Endometrial microvascular endothelial cells (primary cell): ENCODE measurements around the gene GSTA4. TPM values are rescaled to one million over a fixed set of nuclear protein-coding genes. Genes with fewer than 3 reads are reported as not detected.
"Not testable (repeated sequence)": the region's sequence is repeated elsewhere in the genome, so short reads cannot be mapped to it uniquely, and the experiment has no call there.

Experiments
- in situ Hi-C: cut with HindIII; loops from 2 replicates; pipeline ENCODE4 v1.10.0; 2017; ENCODE audit warnings: low sequenced_read_pairs, low pct_unique_long_range_greater_than_20kb; ENCODE audit errors: inconsistent ontology term
- total RNA-seq: library from RNA; depleted of rRNA; stranded (reverse); fragments of >200 nt; gene quantifications from one replicate; pipeline ENCODE4 v1.2.3, GENCODE V29; 2015; ENCODE audit errors: inconsistent ontology term

GSTA4 gene
- total RNA-seq, 1 donor from 2014 or later = 42.4 TPM

DNA sequence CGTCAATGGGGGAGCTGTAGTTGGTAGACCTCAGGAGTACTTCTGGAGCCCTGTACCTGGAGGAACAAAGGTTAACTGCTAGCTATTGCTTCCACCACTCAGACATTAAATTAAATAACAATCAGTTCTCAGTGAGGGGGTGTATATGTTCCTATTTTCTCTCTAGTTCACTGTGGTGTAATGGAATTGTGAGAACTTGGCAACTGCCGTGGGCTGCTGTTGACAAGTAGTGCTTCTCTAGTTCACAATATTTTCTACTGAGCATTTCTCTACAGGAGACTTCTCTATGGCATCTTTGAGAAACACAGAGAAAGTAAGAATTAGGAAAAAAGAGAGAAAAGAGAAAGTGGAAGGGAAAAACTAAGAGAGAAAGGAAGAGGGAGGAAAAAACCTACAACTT is 23.4 kb upstream of the GSTA4 start:
- in situ Hi-C loops = no loop called here

DNA sequence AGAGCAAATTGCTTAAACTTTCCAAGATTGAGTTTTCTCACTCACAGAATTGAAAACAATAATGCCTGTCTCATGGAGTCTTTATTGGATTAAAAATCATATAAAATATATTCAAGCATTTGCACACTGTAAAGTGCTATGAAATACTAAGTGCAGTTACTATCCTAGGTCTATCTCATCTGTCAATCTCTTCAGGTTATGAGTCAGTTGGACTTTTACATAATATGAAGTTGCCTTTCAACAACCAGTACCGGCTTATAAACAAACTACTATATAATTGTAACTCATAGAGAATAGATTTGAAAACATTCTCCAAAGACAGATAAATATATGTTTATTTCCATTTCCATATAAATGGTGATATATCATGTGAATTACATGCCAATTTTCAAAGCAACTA is 20.4 kb upstream of the GSTA4 start:
- in situ Hi-C loops = no loop called here

DNA sequence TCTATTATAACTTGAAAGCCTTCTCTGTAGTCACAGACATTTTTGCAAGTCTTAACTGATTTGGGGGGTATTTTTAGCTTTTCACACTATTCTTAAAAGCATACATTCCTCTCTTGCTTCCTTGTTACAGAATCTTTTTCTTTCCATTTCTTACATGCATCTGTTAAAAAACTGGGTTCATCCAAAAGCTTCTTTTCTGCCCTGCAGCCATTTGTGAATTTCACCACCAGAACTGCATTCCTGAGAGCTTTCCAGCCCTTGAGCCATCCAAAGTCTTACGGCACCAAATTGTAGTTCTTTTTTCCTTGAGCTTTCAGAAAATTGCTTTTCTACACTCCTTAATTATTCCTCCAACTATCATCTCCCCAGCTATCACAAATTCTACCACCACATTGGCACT is 19.7 kb upstream of the GSTA4 start:
- in situ Hi-C loops = no loop called here

DNA sequence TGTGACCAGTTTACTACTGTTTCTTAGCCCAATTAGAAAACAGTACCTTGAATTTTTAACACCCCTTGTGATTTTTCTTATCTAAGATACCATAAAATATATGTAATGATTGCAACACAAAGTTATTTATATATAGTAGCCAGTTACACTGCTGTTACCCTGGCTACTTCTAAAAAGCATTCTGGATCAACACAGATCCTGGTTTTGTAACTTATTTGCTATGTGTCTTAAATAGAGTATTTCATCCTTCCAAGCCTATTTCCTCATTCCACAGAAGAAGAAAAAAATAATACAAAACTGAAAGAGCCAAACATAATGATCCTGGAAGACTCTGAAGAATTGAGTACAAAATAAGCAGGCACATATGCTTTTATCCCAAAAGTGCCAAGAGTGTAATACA is 19.0 kb upstream of the GSTA4 start:
- in situ Hi-C loops = no loop called here

DNA sequence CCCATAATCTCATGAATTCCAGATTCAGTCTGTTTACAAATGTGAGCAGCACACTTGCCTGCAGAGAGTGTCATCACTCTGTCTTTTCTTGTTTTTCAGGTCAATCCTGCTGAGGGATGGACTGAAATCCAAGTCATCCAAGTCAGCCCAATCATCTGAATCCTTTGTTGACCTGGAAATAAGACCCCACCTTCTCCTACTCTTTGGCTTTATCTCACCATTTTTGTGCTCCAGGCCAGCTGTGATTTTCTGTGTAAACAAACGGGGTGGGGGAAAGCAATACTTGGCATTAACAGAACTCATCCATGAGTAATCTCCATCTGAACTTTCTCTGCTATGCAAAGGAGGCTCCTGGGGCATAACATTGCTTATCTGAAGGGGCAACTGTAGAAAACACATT is 16.9 kb upstream of the GSTA4 start:
- in situ Hi-C loops = no loop called here

DNA sequence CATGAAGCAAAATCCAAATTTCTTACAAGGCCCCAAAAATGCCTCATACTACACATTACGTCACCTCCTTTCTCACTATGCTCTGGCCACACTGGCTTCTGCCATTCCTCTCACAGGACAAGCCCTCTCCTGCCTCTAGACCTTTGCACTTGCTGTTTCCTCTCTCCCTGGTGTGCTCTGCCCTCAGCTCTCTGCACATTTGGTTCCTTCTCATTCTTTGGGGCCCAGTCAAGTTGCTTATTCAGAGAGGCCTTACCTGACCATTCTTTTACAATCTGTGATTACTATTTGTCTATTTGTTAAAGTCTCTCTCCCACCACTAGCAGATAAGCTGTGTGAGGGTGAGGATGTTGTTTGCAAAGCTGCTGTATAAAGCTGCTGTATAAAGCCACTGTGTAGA is 15.4 kb upstream of the GSTA4 start:
- in situ Hi-C loops = no loop called here

DNA sequence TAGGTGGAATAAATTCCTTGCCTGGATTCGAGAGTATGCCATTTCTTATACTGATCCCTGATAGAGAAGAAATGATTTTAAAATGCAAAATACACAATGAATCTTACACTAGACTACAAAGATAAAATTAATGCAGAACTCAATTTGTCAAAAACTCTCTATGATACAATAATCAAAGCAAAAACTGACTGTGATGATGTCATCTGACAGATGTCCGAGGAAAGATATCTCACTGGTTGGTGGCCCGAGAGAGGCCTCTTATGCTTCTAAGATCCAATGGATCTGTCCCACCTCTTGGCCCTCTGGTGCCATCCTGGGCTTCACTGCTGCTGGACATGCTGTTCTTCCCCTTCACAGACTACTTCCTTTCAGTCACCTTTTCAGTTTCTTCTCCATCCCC is 14.4 kb upstream of the GSTA4 start:
- in situ Hi-C loops = no loop called here

DNA sequence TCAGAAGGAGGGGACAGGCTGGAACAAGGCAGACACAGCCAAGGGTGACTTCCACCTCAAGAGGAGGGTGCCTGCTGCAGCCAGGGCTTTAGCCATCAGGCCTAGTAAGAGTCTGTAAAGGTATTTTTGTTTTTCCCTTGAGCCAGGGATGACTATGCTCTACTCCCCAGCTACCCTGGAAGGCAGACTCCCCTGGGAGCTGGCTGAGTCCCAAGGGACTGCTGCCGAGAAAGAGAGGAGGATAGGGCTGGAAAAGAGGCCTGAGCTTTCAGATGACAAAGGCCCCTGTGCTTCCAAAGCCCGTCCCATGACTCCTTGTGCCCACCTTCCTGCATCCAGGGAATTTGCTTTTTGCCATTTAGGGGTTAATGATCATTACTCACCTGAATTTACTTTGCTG is 14.0 kb upstream of the GSTA4 start:
- in situ Hi-C loops = no loop called here

DNA sequence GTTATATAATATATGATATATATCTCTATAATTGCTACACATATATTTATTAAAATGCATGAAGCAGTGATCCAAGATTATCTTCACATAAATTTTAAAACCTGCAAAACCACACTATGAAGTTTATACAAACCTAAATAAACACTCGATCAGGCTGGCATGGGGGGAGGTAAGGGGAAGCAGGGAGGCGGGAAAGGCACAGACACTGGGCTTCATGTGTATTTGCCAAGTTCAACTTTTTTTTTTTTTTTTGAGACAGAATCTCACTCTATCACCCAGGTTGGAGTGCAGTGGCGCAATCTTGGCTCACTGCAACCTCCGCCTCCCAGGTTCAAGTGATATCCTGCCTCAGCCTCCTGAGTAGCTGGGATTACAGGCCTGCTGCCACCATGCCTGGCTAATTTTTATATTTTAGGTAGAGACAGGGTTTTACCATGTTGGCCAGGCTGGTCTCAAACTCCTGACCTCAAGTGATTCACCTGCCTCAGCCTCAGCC is 13.2 kb upstream of the GSTA4 start:
- in situ Hi-C loops = not testable (repeated sequence)

DNA sequence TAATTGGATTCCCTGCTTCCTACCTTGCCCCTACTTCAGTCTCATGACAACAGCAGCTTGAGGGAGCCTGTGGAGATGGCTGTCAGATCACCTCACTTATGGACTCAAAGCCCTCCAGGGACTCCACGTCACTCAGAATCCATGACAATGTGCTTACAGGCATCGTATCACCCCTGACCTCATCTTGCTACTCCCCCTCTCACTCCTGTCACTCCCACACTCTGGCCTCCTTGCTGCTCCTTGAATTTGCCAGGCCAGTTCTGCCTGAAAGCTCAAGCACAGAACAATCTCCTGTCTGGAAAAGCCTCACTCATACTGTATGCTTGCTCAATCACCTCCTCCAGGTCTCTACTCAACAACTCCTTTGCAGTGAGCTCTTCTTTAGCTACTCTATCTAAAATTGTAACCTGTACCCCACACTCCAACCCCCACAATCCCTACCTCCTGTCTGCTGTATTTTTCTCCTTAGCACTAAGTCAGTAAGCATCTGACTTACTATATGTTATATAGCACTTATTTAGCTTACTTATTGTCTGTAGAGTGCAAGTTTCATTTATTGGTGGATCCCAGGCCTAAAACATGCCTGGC is 10.7 kb upstream of the GSTA4 start:
- in situ Hi-C loops = no loop called here

DNA sequence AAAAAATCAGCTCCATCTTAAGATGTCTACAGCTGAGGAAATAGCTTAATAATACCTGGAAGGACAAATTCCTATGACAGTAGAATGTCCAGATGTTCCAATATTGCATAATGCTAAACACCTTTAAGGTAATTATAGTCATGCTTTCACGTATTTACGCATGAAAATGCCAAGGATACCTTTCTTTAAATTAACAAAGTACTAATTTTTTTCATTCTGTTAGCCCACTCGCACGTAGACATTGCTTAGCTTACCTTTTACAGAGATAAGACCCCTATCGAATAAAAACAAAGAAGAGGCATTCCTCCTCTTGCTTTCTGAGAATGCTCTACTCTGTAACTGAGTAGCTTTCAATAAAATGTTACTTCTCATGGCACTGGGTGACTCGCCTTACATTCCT is 4.4 kb upstream of the GSTA4 start:
- in situ Hi-C loops = no loop called here

DNA sequence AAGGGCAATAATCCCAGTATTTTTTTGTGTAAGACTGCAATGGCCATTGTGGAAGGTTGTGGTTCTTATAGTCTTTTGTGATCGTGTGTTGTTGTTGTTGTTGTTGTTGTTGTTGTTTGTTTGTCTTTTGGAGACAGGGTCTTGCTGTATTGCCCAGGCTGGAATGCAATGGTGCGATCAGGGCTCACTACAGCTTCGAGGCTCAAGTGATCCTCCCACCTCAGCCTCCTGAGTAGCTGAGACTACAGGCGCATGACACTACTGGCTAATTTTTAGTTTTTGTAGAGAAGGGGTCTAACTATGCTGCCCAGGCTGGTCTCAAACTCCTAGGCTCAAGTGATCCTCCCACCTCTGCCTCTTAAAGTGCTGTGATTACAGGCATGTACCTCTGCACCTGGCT is 3.5 kb upstream of the GSTA4 start:
- in situ Hi-C loops = no loop called here

DNA sequence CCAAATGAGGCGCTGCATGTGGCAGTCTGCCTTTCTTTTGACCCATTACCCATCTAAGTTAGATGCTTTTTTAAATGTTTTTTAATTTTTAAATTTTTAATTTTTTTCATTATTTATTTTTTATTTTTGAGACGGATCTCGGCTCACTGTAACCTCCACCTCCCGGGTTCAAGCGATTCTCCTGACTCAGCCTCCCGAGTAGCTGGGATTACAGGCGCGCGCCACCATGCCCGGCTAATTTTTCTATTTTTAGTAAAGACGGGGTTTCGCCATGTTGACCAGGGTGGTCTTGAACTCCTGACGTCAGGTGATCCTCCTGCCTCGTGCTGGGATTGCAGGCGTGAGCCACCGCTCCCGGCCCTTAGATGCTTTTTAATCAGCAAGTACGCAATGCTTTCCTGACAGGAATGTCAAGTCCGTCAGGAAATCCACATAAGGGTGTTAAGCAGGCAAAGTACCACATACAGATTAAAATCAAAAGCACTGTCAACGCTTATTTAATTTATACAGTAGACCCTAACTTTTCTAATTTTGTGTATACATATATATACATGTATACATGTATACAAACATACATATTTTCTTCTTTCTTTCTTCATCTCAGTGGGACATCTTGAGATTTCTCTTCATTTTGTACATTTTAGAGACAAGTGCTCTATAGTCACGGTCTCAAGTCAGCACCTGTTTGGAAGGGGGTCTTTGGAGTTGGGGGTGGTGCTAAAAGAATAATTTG is 995 bp upstream of the GSTA4 start:
- in situ Hi-C loops = no loop called here

DNA sequence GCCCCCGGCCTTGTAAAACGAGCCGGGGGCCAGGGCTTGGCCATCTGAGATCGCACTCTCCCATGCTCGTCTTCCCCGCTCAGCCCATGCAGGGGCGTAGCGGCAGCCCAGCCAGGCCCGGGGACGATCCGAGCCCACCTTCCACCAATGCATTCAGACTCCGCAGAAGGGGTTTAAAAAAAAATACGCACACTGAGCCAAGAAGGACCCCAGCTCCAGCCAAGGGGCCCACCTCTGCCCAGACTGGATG is 320 bp downstream of the GSTA4 start:
- in situ Hi-C loops = no loop called here

DNA sequence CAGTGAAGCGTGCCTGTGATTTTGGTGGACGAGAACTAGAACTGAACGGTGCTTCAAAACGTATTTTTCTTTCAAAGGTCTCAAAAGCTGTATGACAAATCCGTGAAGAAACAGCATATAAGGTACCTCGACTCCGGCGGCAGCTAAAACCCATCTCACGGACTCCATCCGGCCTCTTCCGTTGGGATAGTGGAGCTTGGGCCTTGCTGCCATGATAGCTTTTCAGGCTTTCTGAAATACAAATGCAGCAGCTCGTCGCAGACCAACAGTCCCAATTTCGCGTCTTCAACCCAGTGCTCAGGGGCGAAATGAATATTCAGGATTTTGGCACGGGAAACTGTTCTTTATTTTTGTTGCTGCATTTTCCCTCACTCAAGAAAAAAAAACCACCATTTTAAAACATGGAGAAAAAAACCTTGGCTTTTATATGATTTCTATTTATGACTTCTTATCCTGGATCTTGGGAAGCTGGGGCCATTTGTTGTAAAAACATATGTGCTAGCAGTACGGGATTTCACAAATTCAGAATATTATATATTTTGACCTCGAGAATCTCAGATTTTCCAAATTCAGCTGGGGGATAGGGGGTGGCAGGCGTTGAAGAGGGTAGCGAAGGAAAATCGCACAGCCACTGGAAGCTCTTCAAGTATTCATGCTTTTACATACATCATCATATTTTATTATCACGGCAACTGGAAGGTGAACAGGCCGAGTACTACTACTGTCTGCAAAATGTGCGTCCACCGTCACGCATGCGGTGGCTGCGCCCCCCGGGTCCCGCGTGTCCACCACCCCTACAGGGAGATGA is 849 bp downstream of the GSTA4 start:
- in situ Hi-C loops = no loop called here

DNA sequence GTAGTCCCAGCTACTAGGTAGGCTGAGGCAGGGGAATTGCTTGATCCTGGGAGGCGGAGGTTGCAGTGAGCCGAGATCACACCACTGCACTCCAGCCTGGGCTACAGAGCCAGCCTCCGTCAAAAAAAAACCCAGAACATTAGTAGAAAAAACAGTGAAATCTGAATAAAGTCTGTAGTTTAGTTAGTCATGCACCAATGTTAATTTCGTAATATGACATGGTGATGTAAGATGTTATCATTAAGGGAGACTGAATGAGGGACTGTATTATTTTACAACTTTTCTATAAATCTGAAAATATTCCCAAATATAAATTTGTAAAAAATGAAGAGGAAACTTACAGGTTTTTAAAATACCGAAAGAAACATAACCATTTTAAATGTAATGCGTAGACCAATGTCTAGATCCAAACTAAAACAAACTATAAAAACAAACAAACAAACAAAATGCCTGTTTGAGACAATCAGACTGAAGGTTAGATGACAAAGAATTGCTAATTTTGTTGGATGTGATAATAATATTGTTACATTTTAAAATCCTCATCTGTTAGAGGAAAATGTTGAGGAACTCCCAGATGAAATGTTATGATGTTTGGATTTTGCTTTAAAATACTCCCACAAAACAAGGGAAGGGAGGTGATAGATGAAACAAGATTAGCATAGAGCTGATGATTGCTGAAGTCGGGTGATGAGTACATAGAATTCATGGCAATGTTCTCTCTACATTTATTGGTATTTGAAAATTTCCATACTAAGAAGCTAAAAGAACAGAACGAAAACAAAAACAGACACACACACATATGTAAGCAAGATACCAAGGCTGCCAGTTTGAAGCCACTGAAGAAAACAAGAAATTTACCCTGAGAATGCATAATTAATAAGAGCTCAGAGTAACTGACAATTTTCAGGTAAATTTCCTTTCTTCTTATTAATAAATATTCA is 1.8 kb downstream of the GSTA4 start:
- in situ Hi-C loops = no loop called here

DNA sequence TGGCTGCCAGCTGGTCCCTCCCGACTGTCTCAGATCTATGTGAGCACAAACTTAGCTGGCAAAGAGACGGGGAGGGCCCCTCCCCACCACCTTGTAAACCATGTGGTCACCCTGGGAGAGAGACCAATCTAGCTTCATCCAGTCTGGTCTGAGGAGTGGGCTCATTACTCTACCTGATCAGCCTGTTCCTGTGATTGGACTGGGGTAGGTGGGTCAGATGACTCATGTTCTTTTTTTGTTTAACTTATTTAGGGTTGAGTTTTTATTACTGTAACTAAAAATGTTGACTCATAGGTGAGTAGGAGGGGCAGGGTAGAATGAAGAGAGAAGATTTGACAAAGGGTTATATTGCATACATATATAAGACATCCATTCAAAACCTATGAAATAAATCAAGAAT is 4.7 kb downstream of the GSTA4 start:
- in situ Hi-C loops = no loop called here

DNA sequence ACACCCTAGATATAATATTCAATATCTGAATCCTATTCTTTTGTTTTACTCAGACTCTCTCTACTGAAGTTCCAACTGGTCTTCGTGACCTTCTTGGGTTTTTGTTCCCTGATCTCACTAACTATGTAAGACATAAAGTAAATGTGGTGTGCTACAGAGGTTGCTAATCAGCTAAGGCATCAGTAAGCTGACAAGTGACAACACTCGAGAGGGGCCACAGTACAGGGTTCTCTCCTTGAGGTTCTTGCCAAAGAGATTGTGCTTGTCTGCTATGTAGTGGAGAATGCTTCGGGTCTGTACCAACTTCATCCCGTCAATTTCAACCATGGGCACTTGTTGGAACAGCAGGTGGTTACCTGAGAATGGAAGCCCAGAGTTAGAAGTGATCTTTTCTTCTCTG is 9.9 kb downstream of the GSTA4 start:
- in situ Hi-C loops = no loop called here

DNA sequence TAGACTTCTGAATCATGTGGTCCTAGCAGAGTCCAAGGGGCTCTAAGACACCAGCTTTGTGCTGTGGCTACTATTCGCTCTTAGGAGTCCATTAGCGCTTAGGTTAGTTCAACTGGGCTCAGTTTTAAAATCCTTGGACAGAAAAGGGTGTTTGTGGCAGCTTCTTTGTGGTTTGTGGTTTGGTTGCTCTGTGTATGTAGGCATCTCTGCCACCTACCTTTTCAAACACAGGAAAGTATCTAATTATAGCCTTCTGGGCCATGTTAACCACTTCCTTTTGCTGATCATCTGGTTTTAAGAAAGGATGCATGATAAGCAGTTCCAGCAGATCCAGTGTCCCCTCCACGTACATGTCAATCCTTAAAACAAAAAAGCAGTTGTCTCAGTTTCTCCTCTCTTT is 10.8 kb downstream of the GSTA4 start:
- in situ Hi-C loops = no loop called here
